ENCODE measurements around the gene ETHE1.

ETHE1 gene

GRCh38 chr19:43570174-43570791 lies 43.3 kb upstream of the ETHE1 start:
- TF ChIP-seq CTCF (IDR thresholded peaks at IDR 0.05; ENCODE audit: insufficient read depth, low read length, poor library complexity, severe bottlenecking): no peak
- TF ChIP-seq EZH2phosphoT487 (conservative IDR thresholded peaks at IDR 0.05; ENCODE audit: low read length): no peak
- Histone ChIP-seq H3K79me2 (ENCODE audit: insufficient read depth, low read length) (peaks cover 14% of the 10 kb centered on the region; the same call in 1 of the 2 replicates), H3K27me3 (ENCODE audit: low read length) (no peaks in the 10 kb centered on the region), H3K4me2 (ENCODE audit: low read depth, low read length, poor library complexity, severe bottlenecking) (no peak overlapping the region), H4K20me1 (ENCODE audit: low read depth, low read length) (no peaks in the 10 kb centered on the region), H3K4me3 (ENCODE audit: insufficient read depth, low read length, poor library complexity, severe bottlenecking) (no peak overlapping the region), H3K9me2 (replicated peaks; ENCODE audit: insufficient read depth, low read length) (no peaks in the 10 kb centered on the region), H3K27ac (ENCODE audit: low read depth, low read length) (no peak overlapping the region), H2AFZ (ENCODE audit: low read depth, low read length, severe bottlenecking) (no peak overlapping the region), H3K36me3 (ENCODE audit: low read length) (no peaks in the 10 kb centered on the region), H3K9ac (ENCODE audit: low read length) (no peak overlapping the region), H3K9me3 (ENCODE audit: insufficient read depth, low read length) (no peaks in the 10 kb centered on the region), H3F3A (ENCODE audit: insufficient read depth) (no peaks in the 10 kb centered on the region)

- no peak overlapping the region for H3K4me2 ChIP-seq (ENCODE audit: low read depth, low read length, poor library complexity, severe bottlenecking)
Observed at GRCh38 chr19:43569657-43570056, 42.7 kb upstream of the ETHE1 start.

GRCh38 chr19:43564800-43565199 lies 37.8 kb upstream of the ETHE1 start:
- no peak overlapping the region for H2AFZ ChIP-seq (ENCODE audit: low read depth, low read length, severe bottlenecking)
- no peak overlapping the region for H3K27ac ChIP-seq (ENCODE audit: low read depth, low read length)

More at GRCh38 chr19:43569657-43570056, 42.7 kb upstream of the ETHE1 start:
- Histone ChIP-seq H4K20me1 (ENCODE audit: low read depth, low read length) (no peaks in the 10 kb centered on the region), H3K27ac (ENCODE audit: low read depth, low read length) (no peak overlapping the region), H2AFZ (ENCODE audit: low read depth, low read length, severe bottlenecking) (no peak overlapping the region), H3F3A (ENCODE audit: insufficient read depth) (no peaks in the 10 kb centered on the region), H3K4me3 (ENCODE audit: insufficient read depth, low read length, poor library complexity, severe bottlenecking) (no peak overlapping the region), H3K9ac (ENCODE audit: low read length) (no peak overlapping the region), H3K9me3 (ENCODE audit: insufficient read depth, low read length) (no peaks in the 10 kb centered on the region), H3K9me2 (replicated peaks; ENCODE audit: insufficient read depth, low read length) (no peaks in the 10 kb centered on the region), H3K79me2 (ENCODE audit: insufficient read depth, low read length) (peaks cover 13% of the 10 kb centered on the region; the same call in 1 of the 2 replicates), H3K27me3 (ENCODE audit: low read length) (no peaks in the 10 kb centered on the region), H3K36me3 (ENCODE audit: low read length) (no peaks in the 10 kb centered on the region)
- no peak for TF ChIP-seq EZH2phosphoT487 (conservative IDR thresholded peaks at IDR 0.05; ENCODE audit: low read length)
- TF ChIP-seq CTCF (IDR thresholded peaks at IDR 0.05; ENCODE audit: insufficient read depth, low read length, poor library complexity, severe bottlenecking): no peak

More at GRCh38 chr19:43564800-43565199, 37.8 kb upstream of the ETHE1 start:
- Histone ChIP-seq H3K9me2 (replicated peaks; ENCODE audit: insufficient read depth, low read length) (no peaks in the 10 kb centered on the region), H3K36me3 (ENCODE audit: low read length) (no peaks in the 10 kb centered on the region), H3K79me2 (ENCODE audit: insufficient read depth, low read length) (peaks cover 9% of the 10 kb centered on the region; the same call in 1 of the 2 replicates), H3K4me3 (ENCODE audit: insufficient read depth, low read length, poor library complexity, severe bottlenecking) (no peak overlapping the region), H4K20me1 (ENCODE audit: low read depth, low read length) (no peaks in the 10 kb centered on the region), H3K9ac (ENCODE audit: low read length) (no peak overlapping the region), H3K27me3 (ENCODE audit: low read length) (no peaks in the 10 kb centered on the region), H3K4me2 (ENCODE audit: low read depth, low read length, poor library complexity, severe bottlenecking) (no peak overlapping the region), H3K9me3 (ENCODE audit: insufficient read depth, low read length) (no peaks in the 10 kb centered on the region), H3F3A (ENCODE audit: insufficient read depth) (peaks cover 9% of the 10 kb centered on the region; the same call in 1 of the 2 replicates)
- TF ChIP-seq EZH2phosphoT487 (conservative IDR thresholded peaks at IDR 0.05; ENCODE audit: low read length) (no peak), CTCF (IDR thresholded peaks at IDR 0.05; ENCODE audit: insufficient read depth, low read length, poor library complexity, severe bottlenecking) (no peak)

Measured in SU-DHL-6 (cell line).